GM19455 (cell line): ENCODE measurements around the gene RNF17.

Source experiments
- ATAC-seq: cut with Tn5 transposase; IDR thresholded peaks from one replicate; pipeline ENCODE4 v1.9.1; 2021; ENCODE audit not compliant: unreplicated experiment

The RNF17 gene, protein sequence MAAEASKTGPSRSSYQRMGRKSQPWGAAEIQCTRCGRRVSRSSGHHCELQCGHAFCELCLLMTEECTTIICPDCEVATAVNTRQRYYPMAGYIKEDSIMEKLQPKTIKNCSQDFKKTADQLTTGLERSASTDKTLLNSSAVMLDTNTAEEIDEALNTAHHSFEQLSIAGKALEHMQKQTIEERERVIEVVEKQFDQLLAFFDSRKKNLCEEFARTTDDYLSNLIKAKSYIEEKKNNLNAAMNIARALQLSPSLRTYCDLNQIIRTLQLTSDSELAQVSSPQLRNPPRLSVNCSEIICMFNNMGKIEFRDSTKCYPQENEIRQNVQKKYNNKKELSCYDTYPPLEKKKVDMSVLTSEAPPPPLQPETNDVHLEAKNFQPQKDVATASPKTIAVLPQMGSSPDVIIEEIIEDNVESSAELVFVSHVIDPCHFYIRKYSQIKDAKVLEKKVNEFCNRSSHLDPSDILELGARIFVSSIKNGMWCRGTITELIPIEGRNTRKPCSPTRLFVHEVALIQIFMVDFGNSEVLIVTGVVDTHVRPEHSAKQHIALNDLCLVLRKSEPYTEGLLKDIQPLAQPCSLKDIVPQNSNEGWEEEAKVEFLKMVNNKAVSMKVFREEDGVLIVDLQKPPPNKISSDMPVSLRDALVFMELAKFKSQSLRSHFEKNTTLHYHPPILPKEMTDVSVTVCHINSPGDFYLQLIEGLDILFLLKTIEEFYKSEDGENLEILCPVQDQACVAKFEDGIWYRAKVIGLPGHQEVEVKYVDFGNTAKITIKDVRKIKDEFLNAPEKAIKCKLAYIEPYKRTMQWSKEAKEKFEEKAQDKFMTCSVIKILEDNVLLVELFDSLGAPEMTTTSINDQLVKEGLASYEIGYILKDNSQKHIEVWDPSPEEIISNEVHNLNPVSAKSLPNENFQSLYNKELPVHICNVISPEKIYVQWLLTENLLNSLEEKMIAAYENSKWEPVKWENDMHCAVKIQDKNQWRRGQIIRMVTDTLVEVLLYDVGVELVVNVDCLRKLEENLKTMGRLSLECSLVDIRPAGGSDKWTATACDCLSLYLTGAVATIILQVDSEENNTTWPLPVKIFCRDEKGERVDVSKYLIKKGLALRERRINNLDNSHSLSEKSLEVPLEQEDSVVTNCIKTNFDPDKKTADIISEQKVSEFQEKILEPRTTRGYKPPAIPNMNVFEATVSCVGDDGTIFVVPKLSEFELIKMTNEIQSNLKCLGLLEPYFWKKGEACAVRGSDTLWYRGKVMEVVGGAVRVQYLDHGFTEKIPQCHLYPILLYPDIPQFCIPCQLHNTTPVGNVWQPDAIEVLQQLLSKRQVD (N-terminal part only)

DNA sequence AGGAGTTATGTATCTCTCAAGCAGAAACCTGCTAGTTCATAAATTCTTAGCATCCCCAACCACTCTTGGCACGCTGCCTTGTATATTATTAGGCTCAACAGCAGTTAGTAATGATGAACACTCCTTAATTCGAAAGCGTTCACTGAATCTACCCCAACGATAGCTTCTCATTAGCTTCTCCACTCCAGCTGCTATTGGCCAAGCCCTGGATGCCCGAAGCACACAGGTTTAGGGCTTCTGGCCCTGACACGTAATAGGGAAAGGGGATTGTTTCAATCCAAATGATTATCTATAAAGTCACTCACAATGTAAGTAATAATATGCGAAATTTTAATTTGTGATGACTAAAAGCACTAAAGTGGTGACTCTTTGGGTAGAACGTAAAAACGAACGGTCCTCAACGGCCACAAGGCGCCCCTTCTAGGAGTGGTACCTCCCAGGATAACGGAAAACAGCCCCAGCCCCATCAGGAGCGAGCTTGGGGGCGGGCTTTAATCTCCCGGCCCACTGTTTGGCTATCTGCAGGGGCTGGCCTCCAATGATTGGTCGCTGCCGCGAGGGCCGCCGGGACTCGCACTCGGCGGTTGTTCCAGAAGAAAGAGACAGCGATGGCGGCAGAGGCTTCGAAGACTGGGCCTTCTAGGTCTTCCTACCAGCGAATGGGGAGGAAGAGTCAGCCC, at the start of gene RNF17:
Gene RNF17, plus strand, starts transcription at position 574 of the 680 bp plus-strand sequence. Its CDS starts 35 bp downstream, at position 609.
- ATAC-seq: no peak

DNA sequence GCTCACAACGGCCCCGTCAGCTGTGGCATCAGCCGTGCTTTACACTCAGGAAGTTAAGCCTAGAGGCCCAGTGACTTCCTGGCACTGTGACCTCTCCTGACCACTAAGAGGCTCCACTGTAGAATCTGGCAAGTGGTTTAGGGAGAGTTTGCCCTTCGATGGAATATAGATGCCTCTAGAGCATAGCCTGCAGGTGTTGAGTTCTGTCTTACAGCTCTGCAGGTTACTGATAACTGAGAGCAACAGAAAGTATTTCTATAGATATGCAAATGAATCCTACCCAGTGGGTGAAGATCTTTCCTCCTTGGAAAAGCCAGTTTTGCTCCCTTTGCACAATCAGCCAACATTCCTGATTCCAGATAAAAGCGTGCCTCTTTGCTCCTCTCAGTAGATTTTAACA, 48.0 kb upstream of the RNF17 start:
- no peak for ATAC-seq

DNA sequence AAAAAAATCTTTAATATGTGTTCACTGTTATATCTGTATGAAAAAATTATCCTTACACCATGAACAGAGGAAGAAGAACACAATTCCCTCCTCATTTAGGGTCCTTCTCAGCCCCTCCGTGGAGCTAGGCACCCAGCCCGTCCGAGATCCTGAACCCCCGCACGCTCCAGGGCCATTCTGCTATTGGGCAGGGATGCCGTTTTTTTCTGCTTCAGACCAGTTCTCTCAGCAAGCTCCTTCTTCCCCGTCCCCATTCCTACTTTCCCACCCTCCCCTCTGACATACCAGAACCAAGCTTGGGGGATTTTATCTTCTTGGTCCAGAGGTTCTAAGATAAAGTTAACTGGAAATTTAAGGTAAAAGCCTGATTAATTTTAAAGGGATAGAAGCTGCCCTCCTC, 47.5 kb upstream of the RNF17 start:
- ATAC-seq: no peak

DNA sequence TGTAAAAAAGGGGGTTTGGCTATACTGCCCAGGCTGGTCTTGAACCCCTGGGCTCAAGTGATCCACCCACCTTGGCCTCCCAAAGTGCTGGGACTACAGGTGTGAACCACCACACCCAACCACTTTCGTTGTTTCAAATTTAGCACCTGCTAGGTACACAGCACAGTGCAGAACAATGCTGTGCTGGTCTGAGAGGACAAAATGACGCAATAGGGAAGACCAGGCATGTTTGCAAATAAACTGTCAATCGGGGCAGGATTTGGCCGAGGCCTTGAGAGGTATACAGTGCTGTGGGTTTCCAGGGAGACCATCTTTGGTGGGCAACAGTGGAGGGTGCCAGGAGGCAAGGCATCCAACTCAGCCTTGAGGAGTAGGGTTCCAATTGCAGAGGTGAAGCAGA, 46.8 kb upstream of the RNF17 start:
- ATAC-seq: no peak

DNA sequence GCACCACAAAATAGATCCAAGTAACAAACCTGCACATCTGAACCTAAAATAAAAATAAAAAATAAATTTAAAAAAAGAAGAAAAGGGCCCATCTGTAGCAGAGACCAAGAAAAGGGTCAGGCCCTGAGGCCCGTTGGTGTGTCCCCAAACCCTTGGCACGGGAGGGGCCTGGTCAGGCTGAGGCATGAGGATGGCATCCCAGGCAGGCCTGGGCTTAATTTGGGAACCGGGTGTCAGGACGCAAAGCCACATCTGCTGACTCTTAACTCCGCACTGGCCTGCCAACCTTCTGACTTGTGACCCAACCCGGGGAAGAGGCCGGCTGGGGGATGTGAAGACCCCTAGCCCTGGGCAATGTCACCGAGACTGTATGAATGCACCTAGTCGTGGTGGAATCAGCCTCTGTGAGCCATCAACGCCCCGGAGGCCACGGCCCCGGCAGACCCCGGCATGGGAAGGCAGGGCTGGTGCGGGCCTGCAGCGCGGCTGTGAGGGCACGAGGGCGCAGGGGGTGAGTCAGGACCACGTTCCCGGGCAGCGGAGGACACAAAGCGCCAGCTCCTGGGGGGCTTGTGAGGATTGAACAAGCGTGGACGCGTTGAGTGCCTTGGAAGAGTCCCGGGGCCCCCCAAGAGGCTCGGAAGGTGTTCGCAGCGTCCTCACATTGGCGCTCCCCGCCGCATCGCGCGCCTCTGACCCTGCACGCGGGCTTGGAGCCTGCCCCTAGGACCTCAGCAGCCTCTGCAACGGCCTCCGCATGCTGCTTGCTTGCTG, 45.6 kb upstream of the RNF17 start:
- no peak for ATAC-seq

DNA sequence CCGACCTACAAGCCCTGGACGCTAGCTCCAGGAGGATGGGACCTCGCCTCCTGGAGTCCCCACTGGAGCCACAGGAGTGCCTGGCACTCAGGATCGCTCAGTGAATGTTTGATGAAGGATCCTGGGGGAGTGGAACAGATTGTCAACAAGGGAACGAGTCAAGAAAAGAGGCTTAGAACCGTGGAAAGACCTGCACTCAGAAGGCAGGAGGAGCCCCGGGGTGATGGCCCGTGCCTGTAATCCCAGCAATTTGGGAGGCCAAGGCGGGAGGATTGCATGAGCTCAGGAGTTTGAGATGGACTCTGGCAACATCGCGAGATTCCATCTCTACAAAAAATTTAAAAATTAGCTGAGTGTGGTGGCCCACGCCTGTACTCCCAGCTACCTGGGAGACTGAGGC, 44.8 kb upstream of the RNF17 start:
- no peak for ATAC-seq

DNA sequence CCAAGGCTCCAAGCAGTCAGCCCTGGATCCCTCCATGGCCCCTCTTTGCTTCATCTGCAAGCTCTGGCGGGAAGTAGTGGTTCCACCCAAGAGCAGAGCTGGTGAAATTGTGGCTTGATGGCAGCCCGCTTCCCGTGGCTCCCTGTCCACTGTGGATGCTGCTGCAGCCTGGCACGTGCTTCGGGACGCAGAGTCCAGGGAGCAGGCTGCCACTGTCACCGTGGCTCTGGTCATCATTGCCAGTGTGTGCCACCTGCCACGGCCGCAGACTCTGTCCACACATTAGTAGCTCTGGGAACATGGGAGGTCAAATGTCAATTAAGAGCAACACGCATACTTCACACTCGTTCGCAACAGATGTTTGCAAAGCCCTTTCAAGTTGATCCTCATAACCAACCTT, 40.8 kb upstream of the RNF17 start:
- no peak for ATAC-seq

DNA sequence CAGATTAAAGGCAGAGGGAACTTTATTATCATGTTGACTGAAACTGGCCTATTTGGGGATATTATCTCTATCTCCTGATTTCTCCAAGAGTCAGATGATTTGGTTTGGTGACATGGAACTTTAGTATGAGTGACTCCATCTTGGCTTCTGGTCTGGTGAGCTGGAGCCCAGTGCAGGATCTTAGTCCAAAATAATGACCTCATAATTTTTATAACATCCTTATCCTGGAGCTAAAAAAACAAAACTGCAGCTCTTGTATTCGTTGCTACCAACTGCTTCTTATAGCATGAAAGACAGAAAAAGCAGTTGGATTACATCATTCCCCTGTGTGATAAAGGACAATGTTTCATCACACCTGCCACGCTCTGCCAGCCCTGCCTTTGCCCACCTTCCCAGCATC, 39.3 kb upstream of the RNF17 start:
- ATAC-seq: no peak

DNA sequence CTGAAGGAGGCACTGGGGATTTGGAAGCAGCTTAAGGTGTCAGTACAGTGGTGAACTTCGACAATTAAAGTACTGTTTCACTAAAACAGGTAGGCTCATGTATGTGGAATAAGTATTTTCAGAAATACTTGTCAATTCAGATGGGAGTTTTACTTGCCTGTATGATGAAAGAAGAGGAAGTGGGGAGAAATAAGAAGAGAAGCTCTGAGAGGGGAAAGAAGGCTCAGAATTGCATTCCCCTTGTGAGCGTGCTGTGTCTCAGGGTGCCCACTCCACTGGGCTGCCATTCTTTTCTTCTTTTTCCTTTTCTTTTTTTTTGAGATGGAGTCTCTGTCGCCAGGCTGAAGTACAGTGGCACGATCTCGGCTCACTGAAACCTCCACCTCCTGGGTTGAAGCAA, 38.6 kb upstream of the RNF17 start:
- ATAC-seq: no peak

DNA sequence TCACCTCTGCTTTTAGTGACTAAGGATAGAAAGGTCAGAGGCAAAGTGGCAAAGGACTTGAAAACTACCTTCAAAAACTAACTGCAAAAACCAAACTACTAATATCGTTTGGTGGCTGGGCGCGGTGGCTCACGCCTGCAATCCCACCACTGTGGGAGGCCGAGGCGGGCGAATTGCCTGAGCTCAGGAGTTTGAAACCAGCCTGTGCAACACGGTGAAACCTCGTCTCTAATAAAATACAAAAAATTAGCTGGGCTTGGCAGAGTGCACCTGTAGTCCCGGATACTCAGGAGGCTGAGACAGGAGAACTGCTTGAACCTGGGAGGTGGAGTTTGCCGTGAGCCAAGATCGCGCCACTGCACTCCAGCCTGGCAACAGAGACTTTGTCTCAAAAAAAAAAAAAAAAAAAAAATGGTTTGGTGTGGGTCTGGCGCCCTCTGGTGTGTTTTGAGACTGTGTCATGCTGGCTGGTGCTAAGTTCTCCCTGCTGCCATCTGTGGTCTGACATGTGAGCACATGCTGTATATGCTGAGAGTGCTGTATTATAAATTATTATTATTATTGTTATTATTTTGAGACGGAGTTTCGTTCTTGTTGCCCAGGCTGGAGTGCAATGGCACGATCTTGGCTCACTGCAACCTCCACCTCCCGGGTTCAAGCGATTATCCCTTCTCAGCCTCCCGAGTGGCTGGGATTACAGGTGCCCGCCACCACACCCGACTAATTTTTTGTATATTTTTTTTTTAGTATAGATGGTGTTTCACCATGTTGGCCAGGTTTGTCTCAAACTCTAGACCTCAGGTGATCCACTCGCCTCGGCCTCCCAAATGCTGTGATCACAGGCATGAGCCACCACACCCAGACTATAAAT, 36.0 kb upstream of the RNF17 start:
- ATAC-seq: no peak

DNA sequence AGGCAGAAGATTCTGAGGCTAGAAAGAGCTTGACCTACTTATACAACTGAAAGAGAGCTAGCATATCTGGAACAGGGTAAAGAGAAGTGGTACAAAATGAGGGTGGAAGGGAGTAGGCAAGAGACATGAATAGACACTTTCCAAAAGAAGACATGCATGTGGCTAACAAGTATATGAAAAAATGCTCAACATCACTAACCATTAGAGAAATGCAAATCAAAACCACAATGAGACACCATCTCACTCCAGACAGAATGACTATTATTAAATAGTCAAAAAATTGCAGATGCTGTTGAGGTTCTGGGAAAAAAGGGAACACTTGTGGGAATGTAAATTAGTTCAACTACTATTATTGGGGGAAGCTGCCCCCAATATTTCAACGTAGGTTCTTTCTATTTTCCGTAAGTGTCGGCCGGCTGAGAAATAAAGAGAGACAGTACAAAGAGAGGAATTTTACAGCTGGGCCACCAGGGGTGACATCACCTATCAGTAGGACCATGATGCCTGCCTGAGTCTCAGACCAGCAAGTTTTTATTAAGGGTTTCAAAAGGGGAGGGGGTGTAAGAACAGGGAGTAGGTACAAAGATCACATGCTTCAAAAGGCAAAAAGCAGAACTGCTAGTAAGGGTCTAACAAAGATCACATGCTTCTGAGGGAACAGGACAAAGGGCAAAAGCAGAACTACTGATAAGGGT, 32.9 kb upstream of the RNF17 start:
- ATAC-seq: peak; percentile 73

DNA sequence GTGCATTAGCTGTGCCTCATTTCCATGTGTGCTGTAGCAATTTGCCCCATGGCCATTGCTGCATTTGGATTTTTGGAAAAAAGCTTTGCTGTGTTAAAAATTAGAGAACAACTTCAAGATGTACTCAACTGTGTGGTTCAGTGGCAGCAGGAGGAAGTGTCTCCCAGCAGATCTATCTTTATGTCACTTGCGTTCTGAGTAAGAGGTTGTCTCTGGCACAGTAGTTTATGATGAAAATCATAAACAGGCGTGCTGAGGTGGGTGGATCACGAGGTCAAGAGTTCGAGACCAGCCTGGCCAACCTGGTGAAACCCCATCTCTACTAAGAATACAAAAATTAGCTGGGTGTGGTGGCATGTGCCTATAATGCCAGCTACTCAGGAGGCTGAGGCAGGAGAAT, 29.0 kb upstream of the RNF17 start:
- no peak for ATAC-seq

DNA sequence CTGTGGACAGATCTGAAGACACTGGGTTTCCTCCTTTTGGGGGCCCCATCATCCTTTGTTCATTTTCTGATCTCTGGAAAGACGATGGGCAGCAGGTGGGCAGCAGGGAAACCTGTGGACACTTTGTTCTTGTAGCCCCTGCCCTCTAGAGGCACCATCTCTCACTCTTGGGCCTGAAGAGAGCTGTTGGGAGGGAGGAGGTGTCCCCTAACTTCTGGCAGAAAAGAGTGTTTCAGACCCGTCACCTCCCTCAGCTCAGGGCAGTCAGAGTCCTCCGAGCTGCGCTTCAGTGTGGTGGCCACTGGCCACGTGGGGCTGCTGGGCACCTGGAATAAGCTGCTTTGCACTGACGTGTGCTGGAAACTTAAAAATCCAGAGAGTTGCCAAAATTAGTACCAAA, 26.9 kb upstream of the RNF17 start:
- no peak for ATAC-seq

DNA sequence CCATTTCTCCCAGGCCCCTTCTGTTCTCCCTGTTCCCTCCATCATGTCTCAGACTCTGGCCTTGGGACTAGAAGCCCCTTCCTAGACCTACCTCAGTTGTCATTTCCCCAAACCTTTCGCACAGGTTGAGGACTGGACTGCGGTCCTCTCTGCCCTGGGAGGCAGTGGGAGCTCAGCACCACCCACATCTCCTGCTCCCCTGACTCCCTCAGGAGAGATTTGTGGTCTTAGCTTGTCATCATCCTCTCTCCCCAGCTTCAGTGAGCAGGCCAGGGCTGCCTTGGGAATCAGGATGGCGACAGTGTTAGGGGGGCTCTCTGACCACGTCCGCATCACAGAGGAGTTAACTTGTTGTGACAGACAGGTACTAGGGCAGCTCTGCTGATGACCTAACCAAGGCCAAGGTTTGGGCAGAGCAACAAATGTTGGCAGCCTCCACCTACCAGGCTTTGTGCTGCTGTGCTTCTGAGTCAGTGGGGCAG, 25.6 kb upstream of the RNF17 start:
- ATAC-seq: no peak

DNA sequence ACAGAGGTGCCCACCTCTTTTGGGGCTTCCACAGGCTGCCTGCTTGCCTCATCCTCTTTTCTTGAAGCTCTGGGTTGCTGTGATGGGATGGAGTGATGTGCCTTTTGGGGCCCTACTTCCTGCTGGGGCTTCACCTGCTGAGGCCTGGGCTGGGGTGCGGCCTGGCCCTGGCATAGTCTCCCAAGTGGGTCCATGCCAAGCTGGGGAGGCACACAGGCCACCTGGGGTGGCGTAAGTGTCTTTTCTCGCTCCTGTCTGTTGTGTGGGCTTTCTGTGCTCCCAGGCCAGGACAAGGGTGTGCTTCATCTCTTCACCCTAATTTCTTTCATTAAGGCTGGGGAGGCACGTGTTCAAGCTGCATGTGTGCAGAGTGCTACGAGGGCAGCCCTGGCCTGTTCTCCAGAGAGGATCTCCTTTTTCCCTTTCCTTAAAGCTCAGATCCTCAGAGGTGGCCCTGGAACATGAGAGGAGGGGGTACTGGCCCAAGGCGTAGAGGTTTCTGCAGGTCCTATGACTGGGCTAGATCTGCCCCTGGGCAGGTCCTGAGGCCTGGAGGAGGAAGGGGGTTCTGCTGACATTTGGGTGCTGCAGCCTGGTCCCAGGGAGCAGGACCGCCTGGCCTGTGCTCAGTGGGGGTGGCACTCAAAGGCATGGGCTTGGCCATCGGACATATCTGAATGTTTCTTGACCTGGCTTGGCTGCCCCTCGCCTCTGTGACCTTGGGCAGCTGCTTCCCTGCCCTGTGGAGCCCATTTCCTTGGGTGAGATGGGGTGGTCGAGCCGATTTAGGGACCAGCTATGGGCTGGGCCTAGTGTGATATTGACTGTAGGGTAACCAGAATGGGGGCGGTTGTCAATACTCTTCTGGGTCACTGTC, 23.7 kb upstream of the RNF17 start:
- no peak for ATAC-seq

DNA sequence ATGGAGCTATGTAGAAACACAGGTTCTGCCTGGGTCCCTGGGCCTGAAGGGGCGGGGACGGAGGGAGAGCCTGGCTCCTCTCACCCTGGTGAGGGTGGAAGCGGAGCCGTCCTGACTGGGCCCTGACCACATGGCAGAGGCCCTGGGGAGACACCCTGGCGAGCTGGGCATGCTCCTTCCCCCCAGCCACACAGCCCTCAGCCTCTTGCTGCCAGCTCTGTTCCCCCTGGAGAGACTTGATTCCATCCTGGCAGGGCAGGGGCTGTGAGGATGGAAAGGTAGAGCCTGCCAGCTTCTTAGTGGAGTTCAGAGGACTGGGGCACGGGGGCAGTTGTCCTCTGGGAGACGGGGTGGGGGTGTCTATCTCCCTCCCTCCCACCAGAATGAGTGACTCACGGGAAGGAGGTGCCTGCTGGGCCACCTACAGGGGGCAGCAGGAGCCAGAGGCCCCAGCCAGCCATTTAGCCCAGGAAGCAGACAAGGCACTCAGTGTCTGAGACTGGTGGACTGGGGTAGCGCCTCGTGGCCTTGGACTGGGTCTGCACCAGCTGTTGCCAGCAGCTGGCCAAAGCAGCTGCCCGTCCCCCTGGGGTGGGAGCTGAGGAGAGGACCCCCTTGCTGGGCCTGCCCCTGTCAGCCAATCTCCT, 22.8 kb upstream of the RNF17 start:
- ATAC-seq: no peak

DNA sequence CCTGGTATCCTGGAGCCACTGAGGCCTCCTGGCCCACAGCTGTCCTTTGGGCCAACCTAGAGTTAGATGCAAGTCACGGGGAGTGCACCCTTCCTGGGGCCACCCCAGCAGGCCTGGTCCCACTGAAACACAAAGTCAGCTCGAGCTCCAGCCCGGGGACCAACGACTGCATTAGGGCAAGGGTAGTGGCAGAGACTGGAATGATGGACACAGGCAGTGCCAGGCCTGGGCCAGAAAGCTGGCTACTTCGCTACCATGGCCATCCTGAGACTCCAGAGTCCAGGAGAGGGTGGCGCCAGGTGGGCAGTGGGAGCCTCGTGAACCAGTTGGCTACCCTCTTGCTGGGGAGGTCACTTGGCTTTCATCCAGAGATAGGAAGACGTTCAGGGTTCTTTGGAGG, 22.2 kb upstream of the RNF17 start:
- ATAC-seq: no peak
